HG03097 (cell line): ENCODE results near the gene MINDY4B.
"Not testable (repeated sequence)": the region's sequence is repeated elsewhere in the genome, so short reads cannot be mapped to it uniquely, and the experiment has no call there.

Source experiments
- ATAC-seq: cut with Tn5 transposase; IDR thresholded peaks from one replicate; pipeline ENCODE4 v1.9.1; 2021; ENCODE audit not compliant: unreplicated experiment, low FRiP score

MINDY4B gene

GRCh38 chr3:150899141-150899540 lies 6.1 kb downstream of the MINDY4B start:
- ATAC-seq: no peak

GRCh38 chr3:150898046-150898754 lies 7.0 kb downstream of the MINDY4B start:
- no peak for ATAC-seq

- ATAC-seq: no peak
Measured at GRCh38 chr3:150897592-150897991, 7.6 kb downstream of the MINDY4B start.

GRCh38 chr3:150890831-150891230 lies 14.4 kb downstream of the MINDY4B start:
- ATAC-seq: no peak

GRCh38 chr3:150890295-150890694 lies 14.9 kb downstream of the MINDY4B start:
- ATAC-seq: no peak

GRCh38 chr3:150889106-150889505 lies 16.1 kb downstream of the MINDY4B start:
- ATAC-seq: no peak

GRCh38 chr3:150887031-150887430 lies 18.2 kb downstream of the MINDY4B start:
- no peak for ATAC-seq

- no peak for ATAC-seq
Measured at GRCh38 chr3:150885535-150885934, 19.7 kb downstream of the MINDY4B start.

- ATAC-seq: no peak
Measured at GRCh38 chr3:150878996-150879575, 26.2 kb downstream of the MINDY4B start.

GRCh38 chr3:150878290-150878689 lies 26.9 kb downstream of the MINDY4B start:
- no peak for ATAC-seq

GRCh38 chr3:150877303-150877702 lies 27.9 kb downstream of the MINDY4B start:
- no peak for ATAC-seq

GRCh38 chr3:150876611-150877265 lies 28.5 kb downstream of the MINDY4B start:
- no peak for ATAC-seq

GRCh38 chr3:150875548-150875947 lies 29.7 kb downstream of the MINDY4B start:
- ATAC-seq: no peak

GRCh38 chr3:150874666-150875219 lies 30.5 kb downstream of the MINDY4B start:
- no peak for ATAC-seq

GRCh38 chr3:150871192-150871591 lies 34.0 kb downstream of the MINDY4B start:
- no peak for ATAC-seq

GRCh38 chr3:150870406-150870805 lies 34.8 kb downstream of the MINDY4B start:
- no peak for ATAC-seq

GRCh38 chr3:150868282-150868681 lies 37.0 kb downstream of the MINDY4B start:
- ATAC-seq: no peak

- no peak for ATAC-seq
Measured at GRCh38 chr3:150867434-150867833, 37.8 kb downstream of the MINDY4B start.

GRCh38 chr3:150863921-150864320 lies 41.3 kb downstream of the MINDY4B start:
- not testable (repeated sequence) for ATAC-seq

- no peak for ATAC-seq
Measured at GRCh38 chr3:150861851-150862250, 43.4 kb downstream of the MINDY4B start.

- ATAC-seq: not testable (repeated sequence)
Measured at GRCh38 chr3:150857936-150858335, 47.3 kb downstream of the MINDY4B start.

GRCh38 chr3:150850191-150850590 lies 55.0 kb downstream of the MINDY4B start:
- ATAC-seq: no peak
